Measurements from ENCODE around the gene RHOH. TPM values are rescaled to one million over a fixed set of nuclear protein-coding genes. Genes with fewer than 3 reads are reported as not detected.

RHOH gene
- total RNA-seq, 4 donors from 2014 or later: 0.13 to 3.6 (median 2.7) TPM

- Histone ChIP-seq H3K4me1 (no peaks in the 10 kb centered on the region), H3K36me3 (no peaks in the 10 kb centered on the region), H3K27ac (replicated peaks in 1 of 4) (no peak overlapping the region), H3K4me3 (no peak overlapping the region), H3K27me3 (peaks cover 0 to 5% (median 0%) of the 10 kb centered on the region in 4 donors), H3K9me3 (no peaks in the 10 kb centered on the region)
- intact Hi-C loops (cut with DNase I): no loop called here
- 90% methylated on average over 3 of the region's 3 CpGs for WGBS
- no peak for TF ChIP-seq POLR2AphosphoS5 (IDR thresholded peaks at IDR 0.05)
- TF ChIP-seq EP300 (IDR thresholded peaks at IDR 0.05): no peak
- no peak for TF ChIP-seq POLR2A (IDR thresholded peaks at IDR 0.05; ENCODE audit: low read depth)
- TF ChIP-seq CTCF (IDR thresholded peaks at IDR 0.05): no peak
- no peak for DNase-seq (ENCODE audit: extremely low spot score)
These were observed 36.4 kb downstream of the RHOH start for GRCh38 chr4:40233227-40233626.

GRCh38 chr4:40234519-40235039 lies 37.7 kb downstream of the RHOH start:
- no peak for DNase-seq (ENCODE audit: extremely low spot score)
- H3K4me1 ChIP-seq: no peaks in the 10 kb centered on the region
- no peak for TF ChIP-seq EP300 (IDR thresholded peaks at IDR 0.05)
- TF ChIP-seq POLR2A (IDR thresholded peaks at IDR 0.05; ENCODE audit: low read depth): no peak
- no peak for TF ChIP-seq POLR2AphosphoS5 (IDR thresholded peaks at IDR 0.05)
- TF ChIP-seq CTCF (IDR thresholded peaks at IDR 0.05): no peak
- H3K27me3 ChIP-seq: peaks cover 0 to 5% (median 0%) of the 10 kb centered on the region in 4 donors
- H3K9me3 ChIP-seq: no peaks in the 10 kb centered on the region
- H3K4me3 ChIP-seq: no peak overlapping the region
- intact Hi-C loops (cut with DNase I): no loop called here
- no peak overlapping the region for H3K27ac ChIP-seq (replicated peaks in 1 of 4)
- 83% methylated on average over 3 of the region's 3 CpGs for WGBS
- H3K36me3 ChIP-seq: no peaks in the 10 kb centered on the region

- intact Hi-C loops (cut with DNase I): no loop called here
- Histone ChIP-seq H3K9me3 (no peaks in the 10 kb centered on the region), H3K36me3 (no peaks in the 10 kb centered on the region), H3K4me3 (no peak overlapping the region), H3K27me3 (no peaks in the 10 kb centered on the region), H3K4me1 (no peaks in the 10 kb centered on the region), H3K27ac (replicated peaks in 1 of 4) (no peak overlapping the region)
- TF ChIP-seq EP300 (IDR thresholded peaks at IDR 0.05) (no peak), POLR2A (IDR thresholded peaks at IDR 0.05; ENCODE audit: low read depth) (no peak), CTCF (IDR thresholded peaks at IDR 0.05) (no peak), POLR2AphosphoS5 (IDR thresholded peaks at IDR 0.05) (no peak)
- DNase-seq (ENCODE audit: extremely low spot score): no peak
- WGBS: 89% methylated on average over 12 of the region's 12 CpGs
These were observed 41.3 kb downstream of the RHOH start for GRCh38 chr4:40238008-40238699.

- Histone ChIP-seq H3K27ac (replicated peaks in 1 of 4) (no peak overlapping the region), H3K4me1 (no peaks in the 10 kb centered on the region), H3K9me3 (no peaks in the 10 kb centered on the region), H3K4me3 (no peak overlapping the region), H3K36me3 (no peaks in the 10 kb centered on the region), H3K27me3 (no peaks in the 10 kb centered on the region)
- no peak for DNase-seq (ENCODE audit: extremely low spot score)
- 74% methylated on average over 11 of the region's 12 CpGs for WGBS
- intact Hi-C loops (cut with DNase I): no loop called here
- TF ChIP-seq EP300 (IDR thresholded peaks at IDR 0.05) (no peak), CTCF (IDR thresholded peaks at IDR 0.05) (no peak), POLR2A (IDR thresholded peaks at IDR 0.05; ENCODE audit: low read depth) (no peak), POLR2AphosphoS5 (IDR thresholded peaks at IDR 0.05) (no peak)
These were observed 42.1 kb downstream of the RHOH start for GRCh38 chr4:40238700-40239548.

Data from esophagus muscularis mucosa (tissue), 4 donors.